Right lobe of liver (tissue), 6 donors: ENCODE measurements around the gene NOD1. TPM values are rescaled to one million over a fixed set of nuclear protein-coding genes. Genes with fewer than 3 reads are reported as not detected.

Source experiments
- ATAC-seq, 4 donors: fragments of 200-7000 bp; cut with Tn5 transposase; one replicate each; pipeline ENCODE4 v1.9.1; 2020; ENCODE audit warnings: mild to moderate bottlenecking in 4 of 4, moderate library complexity in 4 of 4
- DNase-seq, 3 donors: peaks; one replicate each; pipeline ENCODE4 v3.0.0-alpha.2; 2020
- H3K27ac ChIP-seq, 3 donors: fragments of 200-600 bp; one replicate each; pipeline ENCODE4 v1.8.0; 2022
- H3K27me3 ChIP-seq, 2 donors: fragments of 200-600 bp; one replicate each; pipeline ENCODE4 v1.8.0; 2022
- H3K36me3 ChIP-seq, 4 donors: fragments of 200-600 bp; sonication (generic) in 1 of 4; one replicate each; pipeline versions ENCODE4 v1.5.1 to v1.8.0; 2017 to 2022; ENCODE audit warnings: control low read depth in 1 of 4
- H3K4me1 ChIP-seq, 4 donors: fragments of 200-600 bp; sonication (generic) in 1 of 4; one replicate each; pipeline versions ENCODE4 v1.5.1 to v1.8.0; 2017 to 2022; ENCODE audit warnings: control low read depth in 1 of 4
- H3K4me3 ChIP-seq, 3 donors: fragments of 200-600 bp; one replicate each; pipeline ENCODE4 v1.8.0; 2022
- H3K9me3 ChIP-seq, 4 donors: fragments of 200-600 bp; sonication (generic) in 1 of 4; one replicate each; pipeline versions ENCODE4 v1.5.1 to v1.8.0; 2017 to 2022; ENCODE audit warnings: control low read depth in 1 of 4
- POLR2A ChIP-seq: fragments of 450-650 bp; IDR thresholded peaks from one replicate; pipeline ENCODE4 v1.6.1; 2017; ENCODE audit warnings: antibody characterized with exemption, mild to moderate bottlenecking
- WGBS: methylation state at CpG from one replicate; pipeline ENCODE4 v1.1.6; 2018; ENCODE audit warnings: low coverage, low lambda C conversion rate; ENCODE audit not compliant: insufficient coverage; ENCODE audit errors: missing lambda C conversion rate; 5-methylcytosine and 5-hydroxymethylcytosine counted together
- intact Hi-C, 2 donors: fragments of 100-400 bp; cut with DNase I; formaldehyde crosslinking; loops; one replicate each; pipeline versions ENCODE4 v1.11.2 to v1.14.1; 2022
- total RNA-seq, 6 experiments: library from RNA; depleted of rRNA in 2 of 6; stranded (reverse); fragments of >200 nt in 2 of 6; fragmentation: NEBNext Ultra II Directional in 3 of 6; extraction: Animal tissue kit (Norgen Biotek cat#: 25700) in 3 of 6; gene quantifications; one replicate each; pipeline versions ENCODE4 v1.1.0 to v1.2.4, GENCODE V29; 2016 to 2023
- TF ChIP-seq, protein P1 (sequence below), 4 donors: fragments of 200-600 bp in 3 of 4; fragments of 450-650 bp in 1 of 4; IDR thresholded peaks; one replicate each; pipeline versions ENCODE4 v1.5.1 to v1.8.0; 2016 to 2022; ENCODE audit warnings: antibody characterized with exemption in 4 of 4, mild to moderate bottlenecking in 2 of 4
- donor health status: DM: no; HTN: yes; CAD: no.
- donor health status: DM: no; HTN: no; CAD: no.
- donor health status: DM: no; HTN: no; CAD: no.
- donor health status: DM: no; HTN: yes; CAD: no.
- donor health status: DM: no; HTN: yes; CAD: no.

Gene NOD1
- total RNA-seq, 6 experiments from 2014 or later, result 1.7 to 5.3 (median 2.7) TPM

DNA sequence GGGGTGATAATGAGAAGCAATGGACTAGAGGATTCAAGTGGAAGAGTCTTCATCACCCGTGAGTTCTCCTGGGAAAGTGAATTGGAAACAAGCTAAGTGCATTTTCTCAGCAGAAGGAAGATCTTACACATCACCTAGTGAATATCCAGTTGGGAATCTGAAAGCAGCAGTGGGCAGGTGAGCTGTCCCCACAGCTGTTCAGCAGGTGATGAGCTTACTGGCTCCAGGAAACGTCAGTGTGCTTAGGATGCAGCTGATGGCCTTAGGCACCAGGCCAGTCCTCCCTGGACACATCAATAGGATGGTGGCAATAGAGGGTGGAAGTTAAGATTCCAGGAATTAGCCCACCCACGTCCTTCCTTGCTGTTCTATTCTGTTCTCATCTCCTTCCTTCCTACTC lies 66.7 kb downstream of the NOD1 start:
- ATAC-seq (no peak), DNase-seq (no peak)
- Histone ChIP-seq H3K9me3 (peaks cover 0 to 3% (median 0%) of the 10 kb centered on the region in 4 donors), H3K4me3 (no peak overlapping the region), H3K4me1 (peaks cover 0 to 8% (median 0%) of the 10 kb centered on the region in 4 donors), H3K36me3 (no peaks in the 10 kb centered on the region), H3K27me3 (no peaks in the 10 kb centered on the region), H3K27ac (no peak overlapping the region)
- WGBS, result 72% methylated on average over 2 of the region's 3 CpGs
- TF ChIP-seq, protein P1, sequence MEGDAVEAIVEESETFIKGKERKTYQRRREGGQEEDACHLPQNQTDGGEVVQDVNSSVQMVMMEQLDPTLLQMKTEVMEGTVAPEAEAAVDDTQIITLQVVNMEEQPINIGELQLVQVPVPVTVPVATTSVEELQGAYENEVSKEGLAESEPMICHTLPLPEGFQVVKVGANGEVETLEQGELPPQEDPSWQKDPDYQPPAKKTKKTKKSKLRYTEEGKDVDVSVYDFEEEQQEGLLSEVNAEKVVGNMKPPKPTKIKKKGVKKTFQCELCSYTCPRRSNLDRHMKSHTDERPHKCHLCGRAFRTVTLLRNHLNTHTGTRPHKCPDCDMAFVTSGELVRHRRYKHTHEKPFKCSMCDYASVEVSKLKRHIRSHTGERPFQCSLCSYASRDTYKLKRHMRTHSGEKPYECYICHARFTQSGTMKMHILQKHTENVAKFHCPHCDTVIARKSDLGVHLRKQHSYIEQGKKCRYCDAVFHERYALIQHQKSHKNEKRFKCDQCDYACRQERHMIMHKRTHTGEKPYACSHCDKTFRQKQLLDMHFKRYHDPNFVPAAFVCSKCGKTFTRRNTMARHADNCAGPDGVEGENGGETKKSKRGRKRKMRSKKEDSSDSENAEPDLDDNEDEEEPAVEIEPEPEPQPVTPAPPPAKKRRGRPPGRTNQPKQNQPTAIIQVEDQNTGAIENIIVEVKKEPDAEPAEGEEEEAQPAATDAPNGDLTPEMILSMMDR (IDR thresholded peaks at IDR 0.05), result no peak
- no peak for TF ChIP-seq POLR2A
- intact Hi-C loops, result loop anchor here in 1 of 2 donors (5.0 kb wide), 1 partner anchor 135 kb away; no protein-coding TSS in a partner anchor

DNA sequence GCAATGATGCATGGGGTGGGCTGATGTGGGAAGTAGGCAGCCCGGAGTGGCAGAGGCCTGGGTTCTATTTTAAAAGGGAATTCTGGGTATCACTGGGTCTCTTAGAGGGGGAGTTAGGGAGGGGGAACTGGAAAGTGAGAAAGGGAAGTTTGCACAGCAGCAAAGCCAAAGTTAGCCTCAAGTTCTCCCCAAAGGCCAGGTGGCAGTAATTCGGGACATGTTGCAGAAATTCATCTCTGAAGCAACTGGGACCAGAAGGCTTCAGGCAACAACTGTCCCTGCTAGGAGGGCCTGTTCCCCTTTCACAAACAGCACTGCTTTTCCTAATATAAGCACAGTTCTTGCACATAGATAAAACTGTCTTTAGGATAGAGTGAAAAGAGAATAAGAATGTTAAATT lies 67.4 kb downstream of the NOD1 start:
- intact Hi-C loops, result loop anchor here in 1 of 2 donors (5.0 kb wide), 1 partner anchor 134 kb away; no protein-coding TSS in a partner anchor
- H3K4me1 ChIP-seq, result peaks cover 0 to 8% (median 0%) of the 10 kb centered on the region in 4 donors
- DNase-seq (no peak), ATAC-seq (peak in 1 of 4 donors; percentile 10)
- no peak overlapping the region for H3K4me3 ChIP-seq
- no peak overlapping the region for H3K27ac ChIP-seq
- H3K27me3 ChIP-seq, result no peaks in the 10 kb centered on the region
- H3K9me3 ChIP-seq, result peaks cover 0 to 3% (median 0%) of the 10 kb centered on the region in 4 donors
- TF ChIP-seq, protein P1 (IDR thresholded peaks at IDR 0.05), result no peak
- no peak for TF ChIP-seq POLR2A
- WGBS, result 100% methylated on average over 1 of the region's 2 CpGs
- no peaks in the 10 kb centered on the region for H3K36me3 ChIP-seq

DNA sequence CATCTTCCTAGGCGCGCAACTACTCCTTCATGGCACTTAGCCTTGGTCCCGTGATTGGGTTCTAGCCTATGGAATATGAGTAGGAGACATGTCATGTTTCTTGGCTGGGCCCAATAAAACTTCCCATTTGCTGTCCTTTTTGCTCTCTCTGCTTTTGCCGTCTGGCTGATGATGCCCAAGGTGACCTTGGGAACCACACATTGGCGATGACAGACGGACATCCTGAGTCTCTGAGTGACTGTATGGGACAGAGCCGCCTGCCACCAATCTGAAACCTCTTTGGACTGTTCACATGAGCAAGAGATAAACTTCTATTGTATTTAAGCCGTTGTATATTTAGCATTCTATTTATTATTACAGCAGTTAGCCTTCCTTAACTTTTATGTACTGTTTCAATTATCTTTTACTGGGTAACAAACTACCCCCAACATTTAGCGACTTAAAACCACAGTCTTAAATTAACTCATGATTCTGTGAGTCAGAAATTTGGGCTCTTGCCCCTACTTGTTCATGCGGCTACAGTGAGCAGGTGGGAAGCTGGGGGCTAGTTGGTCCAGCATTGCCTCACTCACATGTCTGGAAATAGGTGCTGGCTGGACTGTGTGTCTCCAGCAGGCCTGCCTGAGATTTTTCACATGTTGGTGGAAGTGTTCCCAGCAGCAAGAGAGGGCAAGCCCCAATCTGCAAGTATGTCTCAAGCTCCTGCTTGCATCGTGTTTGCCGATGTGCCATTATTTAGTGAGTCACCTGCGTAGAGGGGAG lies 71.7 kb downstream of the NOD1 start:
- no peak for DNase-seq
- no peak for ATAC-seq
- intact Hi-C loops, result no loop called here
- WGBS, result 89% methylated on average over 10 of the region's 13 CpGs
- no peaks in the 10 kb centered on the region for H3K36me3 ChIP-seq
- no peak overlapping the region for H3K4me3 ChIP-seq
- H3K27ac ChIP-seq, result no peak overlapping the region
- TF ChIP-seq POLR2A, result no peak
- TF ChIP-seq, protein P1 (IDR thresholded peaks at IDR 0.05), result no peak
- peaks cover 0 to 13% (median 2%) of the 10 kb centered on the region in 4 donors for H3K4me1 ChIP-seq
- no peaks in the 10 kb centered on the region for H3K27me3 ChIP-seq
- no peaks in the 10 kb centered on the region for H3K9me3 ChIP-seq

DNA sequence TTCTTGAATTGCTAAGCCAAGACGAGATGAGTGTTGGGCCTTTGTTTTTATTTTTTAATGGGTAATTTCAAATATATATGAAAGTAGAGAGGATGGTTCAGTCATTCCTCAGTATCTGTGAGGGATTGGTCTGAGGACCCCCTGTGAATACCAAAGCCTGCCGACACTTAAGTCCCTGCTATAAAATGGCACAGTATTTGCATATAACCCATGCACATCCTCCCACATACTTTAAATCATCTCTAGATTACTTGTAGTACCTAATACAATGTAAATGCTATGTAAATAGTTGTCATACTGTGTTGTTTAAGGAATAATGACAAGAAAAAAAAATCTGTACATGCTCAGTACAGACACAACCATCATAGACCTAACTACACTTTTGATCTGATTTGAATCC lies 73.4 kb downstream of the NOD1 start:
- no peak overlapping the region for H3K27ac ChIP-seq
- no peaks in the 10 kb centered on the region for H3K36me3 ChIP-seq
- H3K9me3 ChIP-seq, result no peaks in the 10 kb centered on the region
- peaks cover 0 to 5% (median 2%) of the 10 kb centered on the region in 4 donors for H3K4me1 ChIP-seq
- WGBS, result 86% methylated on average over 2 of the region's 2 CpGs
- DNase-seq (no peak), ATAC-seq (no peak)
- intact Hi-C loops, result no loop called here
- H3K27me3 ChIP-seq, result no peaks in the 10 kb centered on the region
- TF ChIP-seq, protein P1 (IDR thresholded peaks at IDR 0.05), result no peak
- no peak for TF ChIP-seq POLR2A
- H3K4me3 ChIP-seq, result no peak overlapping the region
